HCEC 1CT (cell line): ENCODE results near the gene MALRD1.

Experiments used
- DNase-seq: peaks from one replicate; pipeline ENCODE4 v3.0.0-alpha.2; 2017

Gene MALRD1

DNA sequence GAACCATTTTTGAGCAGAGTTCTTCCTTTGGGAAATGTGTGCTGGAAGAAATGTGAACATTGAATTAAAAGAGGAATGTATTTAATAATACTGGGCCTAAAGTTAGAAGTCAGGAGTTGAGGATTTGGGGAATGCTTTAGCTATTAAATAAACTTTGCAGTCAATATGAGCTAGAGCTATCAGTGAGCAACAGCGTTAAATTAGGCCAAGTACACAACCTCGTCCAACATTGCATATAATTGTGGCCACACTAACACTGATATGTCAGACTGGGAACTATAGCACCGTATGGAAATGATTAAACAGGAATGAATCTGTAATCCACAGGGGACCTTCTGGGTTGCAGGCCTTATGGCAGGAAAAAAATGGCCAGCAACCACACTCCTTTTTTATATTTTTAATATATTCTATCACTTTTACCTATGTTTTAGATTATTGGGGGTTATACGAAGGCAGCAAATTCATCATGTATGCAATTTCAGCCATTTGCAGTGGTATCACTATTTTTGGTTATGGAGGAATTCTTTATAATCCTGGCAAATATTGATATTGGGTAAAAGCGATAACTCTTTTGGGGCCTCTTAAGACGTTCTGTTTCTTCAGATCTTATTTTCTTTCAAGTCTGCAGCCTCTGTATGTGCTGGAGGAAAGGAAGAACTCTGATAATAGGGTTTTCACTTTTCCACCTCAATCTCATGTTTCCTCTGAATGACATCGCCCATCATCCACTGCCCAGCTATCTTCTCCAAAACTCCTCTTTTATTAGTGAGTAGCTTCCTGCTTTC lies 531.4 kb downstream of the MALRD1 start:
- no peak for DNase-seq

DNA sequence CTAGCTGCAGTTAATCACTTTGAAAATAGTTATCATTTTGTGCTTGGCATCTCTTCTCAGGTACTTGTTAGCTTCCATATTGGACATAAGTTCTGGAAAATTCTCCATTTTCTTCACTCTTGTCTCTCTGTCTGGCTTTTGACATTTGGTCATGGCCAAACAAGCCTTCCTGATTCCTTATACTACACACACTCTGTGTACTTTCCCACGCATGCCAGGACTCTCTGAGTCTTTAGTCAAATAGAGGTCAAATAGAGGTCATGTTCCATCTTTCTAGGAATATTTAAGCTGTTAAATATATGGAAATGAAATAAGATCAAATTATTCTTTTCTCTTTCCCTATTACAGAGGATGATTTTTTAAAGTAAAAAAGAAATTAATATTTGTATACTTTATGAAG lies 532.1 kb downstream of the MALRD1 start:
- DNase-seq = no peak

DNA sequence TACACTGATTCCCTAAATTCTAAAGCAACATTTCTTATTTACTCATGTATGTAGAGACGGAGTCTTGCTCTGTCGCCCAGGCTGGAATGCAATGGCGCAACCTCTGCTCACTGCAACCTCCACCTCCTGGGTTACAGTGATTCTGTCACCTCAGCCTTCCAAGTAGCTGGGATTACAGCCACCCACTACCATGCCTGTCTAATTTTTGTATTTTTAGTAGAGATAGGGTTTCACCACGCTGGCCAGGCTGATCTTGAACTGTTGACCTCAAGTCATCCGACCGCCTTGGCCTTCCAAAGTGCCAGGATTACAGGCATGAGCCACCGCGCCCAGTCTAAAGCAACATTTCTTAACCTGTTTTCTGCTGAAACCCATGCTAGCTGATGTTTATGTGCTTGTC lies 540.0 kb downstream of the MALRD1 start:
- no peak for DNase-seq

DNA sequence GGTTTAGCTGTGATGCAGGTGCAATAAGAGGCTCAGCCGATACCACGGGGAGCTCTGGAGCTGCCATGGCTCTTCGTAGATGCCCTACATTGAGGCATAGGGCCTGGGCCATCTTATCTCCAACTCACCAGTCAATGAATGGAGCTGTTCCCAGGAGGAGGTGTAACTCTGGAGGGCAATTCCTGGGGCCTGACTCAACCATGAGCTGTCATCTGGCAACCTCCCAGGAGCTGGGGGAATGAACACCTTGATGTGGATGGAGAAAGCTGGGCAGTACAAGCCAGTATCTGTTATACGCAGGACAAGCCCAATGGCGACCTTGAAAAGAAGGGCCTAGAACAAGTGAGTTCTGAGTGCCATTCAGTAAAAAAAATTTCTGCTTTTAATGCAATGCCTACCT lies 543.7 kb downstream of the MALRD1 start:
- DNase-seq = no peak

DNA sequence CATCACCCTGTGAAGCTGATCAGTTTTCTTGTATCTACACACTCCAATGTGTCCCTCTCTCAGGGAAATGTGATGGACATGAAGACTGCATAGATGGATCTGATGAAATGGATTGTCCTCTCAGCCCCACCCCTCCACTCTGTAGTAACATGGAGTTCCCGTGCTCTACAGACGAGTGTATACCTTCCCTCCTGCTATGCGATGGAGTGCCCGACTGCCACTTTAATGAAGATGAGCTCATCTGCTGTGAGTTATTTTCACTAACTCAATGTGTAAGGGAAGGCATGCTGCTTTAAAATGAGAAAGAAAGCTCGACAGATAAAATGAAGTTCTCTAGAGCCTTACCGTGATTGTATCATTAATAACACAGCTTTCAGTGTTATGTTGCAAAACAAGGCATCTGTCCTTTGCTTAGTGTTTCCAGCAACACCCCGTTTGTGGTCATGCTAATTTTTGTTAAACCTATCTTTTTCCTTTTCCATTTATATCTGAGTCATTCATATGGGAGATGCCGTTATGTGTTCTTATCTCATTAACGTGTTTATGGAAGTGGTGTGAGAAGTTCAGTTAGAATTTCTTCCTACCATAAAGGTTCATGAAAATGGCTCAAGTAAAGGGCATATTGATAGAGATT lies 546.7 kb downstream of the MALRD1 start:
- DNase-seq = no peak

DNA sequence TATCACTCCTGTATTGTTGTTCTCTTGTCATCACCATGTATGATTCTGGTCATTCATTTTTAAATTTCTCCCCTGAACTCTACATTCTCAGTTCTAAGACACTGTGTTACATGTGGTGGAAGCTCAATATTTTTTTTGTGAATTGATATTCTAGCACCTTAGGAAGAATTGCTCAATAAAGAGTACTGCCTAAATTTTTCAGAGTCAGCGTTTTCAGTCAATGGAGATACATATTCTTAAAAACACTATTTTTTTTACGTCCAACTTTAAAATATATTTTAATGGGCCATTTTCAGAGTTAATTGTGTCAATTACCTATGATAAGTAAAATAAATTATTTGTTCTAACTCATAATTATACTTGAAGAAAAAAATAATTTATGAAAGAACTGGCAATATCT lies 557.2 kb downstream of the MALRD1 start:
- DNase-seq = no peak

DNA sequence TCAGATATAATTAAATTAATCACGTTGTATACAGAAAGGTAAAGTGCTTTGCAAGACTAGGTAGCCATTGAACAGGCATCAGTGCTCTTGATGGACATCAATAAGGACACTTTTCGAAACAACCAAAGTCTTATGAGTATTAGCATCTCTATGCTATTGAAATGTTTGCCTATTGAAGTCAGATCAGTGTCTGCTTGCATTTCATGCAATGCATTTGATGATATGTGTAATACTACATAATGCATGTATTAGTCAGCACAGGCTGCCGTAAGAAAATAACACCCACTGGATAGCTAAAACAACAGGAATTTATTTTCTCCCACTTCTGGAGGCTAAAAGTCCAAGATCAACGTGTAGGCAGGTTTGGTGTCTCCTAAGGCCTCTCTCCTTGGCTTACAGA lies 558.4 kb downstream of the MALRD1 start:
- DNase-seq = no peak

DNA sequence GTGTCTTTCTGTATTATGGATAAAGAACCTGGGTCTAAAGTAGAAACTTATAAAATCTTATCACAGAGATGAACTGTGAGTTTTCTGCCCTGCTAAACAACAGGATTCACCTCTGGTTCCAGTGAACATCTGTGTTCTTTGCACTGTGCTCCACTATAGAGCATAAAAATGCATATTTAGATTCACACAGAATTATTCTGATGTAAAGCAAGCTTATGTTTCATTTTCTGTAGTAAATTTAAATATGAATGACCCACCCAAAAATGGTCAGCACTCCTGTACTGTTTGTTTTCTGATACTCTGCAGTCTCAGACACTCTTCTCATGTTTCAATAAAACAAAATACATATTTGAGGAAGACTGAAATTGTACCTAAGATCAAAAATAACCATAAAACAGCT lies 563.2 kb downstream of the MALRD1 start:
- no peak for DNase-seq

DNA sequence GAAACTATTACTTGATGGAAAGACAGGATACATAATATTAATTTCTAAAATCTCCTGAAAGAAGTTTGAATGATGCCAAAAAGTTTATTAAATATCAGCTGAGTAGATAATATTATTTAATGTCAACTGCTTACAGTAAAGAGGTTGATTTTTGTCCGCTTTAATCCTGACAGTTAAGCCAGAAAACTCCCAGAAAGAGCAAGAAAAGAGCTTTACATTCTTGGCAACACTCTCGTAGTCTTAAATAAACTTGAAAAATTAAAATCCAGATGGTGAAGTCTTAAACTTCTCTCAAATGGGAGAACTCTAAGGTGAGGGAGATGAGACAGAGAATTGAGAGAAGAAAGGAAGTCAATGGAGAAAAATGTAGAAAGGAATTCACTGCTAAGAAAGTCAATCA lies 568.4 kb downstream of the MALRD1 start:
- no peak for DNase-seq

DNA sequence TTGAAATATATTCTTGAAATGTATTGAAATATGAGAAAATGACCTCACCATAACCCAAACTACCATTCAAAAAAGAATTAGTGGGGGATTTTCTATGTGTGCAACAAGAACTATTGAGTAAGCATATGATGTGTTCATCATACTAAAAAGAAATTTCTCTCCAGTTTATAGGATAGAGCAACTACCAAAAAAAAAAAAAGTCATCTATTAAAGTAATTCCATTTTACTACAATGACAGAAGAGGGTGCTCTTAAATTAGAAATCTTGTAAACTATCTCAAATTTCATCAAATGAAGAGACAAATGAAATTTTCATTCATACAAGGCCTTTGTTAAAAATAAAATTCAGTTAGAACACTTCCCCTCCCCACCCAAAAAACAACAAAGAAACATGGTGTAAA lies 572.2 kb downstream of the MALRD1 start:
- peak; percentile 17 for DNase-seq

DNA sequence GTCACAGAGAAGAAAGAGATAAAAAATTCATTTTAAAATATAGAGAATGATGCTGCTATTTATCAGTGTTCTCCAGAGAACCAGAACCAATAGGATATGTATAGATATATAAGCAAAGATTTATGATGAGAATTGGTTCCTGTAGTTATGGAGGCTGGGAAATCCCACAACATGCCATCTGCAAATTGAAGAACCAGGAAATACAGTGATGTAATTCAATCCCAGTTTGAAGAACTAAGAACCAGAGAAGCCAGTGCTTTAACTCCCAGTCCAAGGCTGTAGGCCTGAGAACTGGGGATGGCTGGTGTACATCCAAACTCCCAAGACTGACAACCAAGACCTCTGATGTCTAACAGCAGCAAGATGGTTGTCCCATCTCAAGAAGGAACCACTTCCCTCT lies 574.7 kb downstream of the MALRD1 start:
- DNase-seq = no peak

DNA sequence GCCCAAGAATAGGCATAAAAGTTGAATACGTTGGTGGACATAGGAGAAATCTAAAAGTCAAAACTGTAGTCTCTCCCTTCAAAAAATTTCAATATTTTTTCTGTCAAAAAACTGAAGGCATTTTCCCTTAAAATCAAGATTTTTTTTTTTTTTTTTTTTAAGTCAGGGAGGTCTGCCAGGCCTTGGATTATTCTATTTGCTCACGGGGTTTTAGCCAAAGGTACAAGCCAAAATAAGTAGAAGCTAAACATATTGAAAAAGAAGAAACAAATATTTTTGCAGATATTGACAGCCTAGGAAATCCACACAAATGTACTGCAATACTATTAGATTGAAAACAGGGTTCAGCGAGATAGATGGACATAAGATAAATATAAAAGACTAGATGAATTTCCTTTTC lies 577.6 kb downstream of the MALRD1 start:
- no peak for DNase-seq

DNA sequence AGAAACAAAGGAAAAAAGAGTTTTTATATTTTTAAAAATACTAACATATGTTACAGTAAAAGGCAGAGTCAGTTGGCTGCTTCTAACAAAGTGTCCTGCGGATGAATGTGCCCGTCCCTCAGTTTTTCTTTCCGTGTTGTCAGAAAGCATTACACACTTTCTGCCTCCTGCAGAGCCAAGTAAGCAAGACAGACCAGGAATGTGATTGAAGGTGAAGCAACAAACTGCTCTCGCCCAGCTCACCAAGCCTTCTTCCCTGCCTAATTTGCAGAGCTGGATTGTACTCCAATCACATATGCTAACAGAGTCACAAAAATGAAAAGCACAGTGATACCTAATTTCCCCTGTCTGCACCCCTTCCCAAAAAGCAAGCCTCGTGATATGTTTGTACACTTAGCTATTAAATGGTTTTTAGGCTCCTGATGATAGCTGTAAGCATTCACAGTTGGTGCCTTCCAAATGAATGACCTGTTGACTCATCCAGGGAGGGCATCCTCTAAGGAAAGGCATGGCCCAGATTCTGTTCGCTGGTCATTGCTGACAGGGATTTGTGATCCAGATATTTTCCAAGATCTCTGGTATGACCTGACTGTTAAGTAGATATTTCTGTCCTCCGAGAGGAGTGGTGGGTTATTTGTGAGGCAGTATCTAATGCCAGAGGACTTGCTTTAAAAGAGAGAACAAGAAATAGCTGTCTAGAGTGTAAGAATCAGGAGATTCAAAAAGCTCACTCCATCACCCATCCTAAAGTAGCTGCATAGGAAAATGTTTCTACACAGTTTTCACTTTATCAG lies 580.4 kb downstream of the MALRD1 start:
- no peak for DNase-seq

DNA sequence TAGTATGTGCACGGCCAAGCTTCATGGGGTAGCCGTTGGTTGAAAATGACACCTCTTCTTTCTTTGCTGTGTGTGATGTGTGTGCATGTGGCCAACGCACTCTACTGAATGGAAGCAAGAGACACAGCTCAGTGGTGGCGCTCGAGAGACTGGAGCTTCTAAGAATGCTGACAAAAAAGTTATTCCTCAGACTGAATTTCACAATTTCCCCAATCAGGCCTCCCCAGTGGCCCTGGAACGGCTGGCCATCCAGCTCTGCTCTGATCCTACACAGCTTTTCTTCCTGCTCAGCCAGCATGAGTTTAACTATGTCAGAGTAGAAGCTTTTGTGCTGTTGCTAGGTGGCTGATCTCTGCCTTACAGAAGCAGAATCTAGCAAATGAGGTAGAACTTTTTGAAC lies 581.0 kb downstream of the MALRD1 start:
- peak; percentile 71 for DNase-seq

DNA sequence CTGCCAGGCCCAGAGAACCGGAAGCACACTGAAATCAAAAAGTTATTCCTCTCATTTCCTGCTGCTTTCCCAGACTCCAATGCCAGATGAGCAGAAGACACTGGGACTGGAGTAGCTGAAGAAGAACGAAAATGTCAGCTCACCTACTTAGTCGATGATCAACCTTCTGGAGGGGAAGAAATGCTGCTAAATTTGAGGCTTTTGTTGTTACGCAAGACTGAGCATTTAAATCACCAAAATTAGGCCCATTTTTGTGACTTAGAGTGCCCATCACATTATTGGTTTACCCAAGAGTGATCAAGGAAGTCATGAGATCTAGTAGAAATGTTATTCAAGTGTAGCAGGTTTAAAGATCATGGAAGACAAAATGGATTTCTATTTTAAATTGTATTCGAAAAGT lies 585.6 kb downstream of the MALRD1 start:
- no peak for DNase-seq

DNA sequence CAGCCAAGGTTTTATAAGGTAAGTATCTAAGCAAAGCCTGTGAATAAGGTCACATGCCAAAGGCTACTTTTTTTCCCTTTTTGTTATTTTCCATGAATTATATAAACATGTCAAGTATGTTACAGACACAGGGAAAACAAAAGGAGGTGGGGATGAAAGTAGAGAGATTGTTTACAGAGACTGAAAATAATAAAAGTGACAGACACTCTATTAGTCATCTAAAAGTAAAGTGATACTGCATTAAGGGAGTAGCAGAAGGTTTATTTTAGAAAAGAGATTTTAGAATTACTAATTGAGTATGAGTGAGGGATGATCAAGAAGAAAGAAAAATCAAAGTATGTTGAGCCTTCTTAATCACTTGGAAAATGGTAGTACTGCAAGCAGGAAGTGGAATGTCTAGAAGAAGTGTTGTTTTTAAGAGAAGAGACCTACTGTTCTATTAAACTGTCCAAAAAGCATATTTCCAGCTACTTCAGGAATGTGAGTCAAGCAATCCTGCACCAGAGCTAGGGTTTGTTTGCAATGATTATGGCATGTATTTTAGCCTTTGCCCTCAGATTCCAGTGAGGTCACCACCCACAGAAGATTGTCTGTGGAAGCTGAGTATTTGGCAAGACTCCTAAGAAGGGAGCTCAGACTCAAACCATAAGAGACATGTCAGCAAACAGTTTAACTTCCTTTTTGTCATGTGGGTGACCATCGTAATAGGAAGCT lies 589.7 kb downstream of the MALRD1 start:
- peak; percentile 92 for DNase-seq

DNA sequence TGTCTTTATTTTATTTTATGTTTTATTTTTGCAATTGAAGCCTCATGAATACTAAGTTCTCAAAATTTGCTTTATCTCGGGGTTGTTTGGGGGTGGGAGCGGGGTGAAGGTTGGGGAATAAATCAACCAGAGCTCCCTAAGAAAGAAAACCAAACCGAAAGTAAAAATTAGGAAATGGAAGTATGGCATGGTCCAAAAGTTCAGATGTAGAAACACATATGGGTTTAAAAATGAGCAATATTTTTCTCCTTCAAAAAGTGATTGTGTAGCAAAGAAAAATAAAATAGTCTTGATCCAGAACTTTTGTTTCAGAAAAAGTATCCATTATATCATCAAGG lies 590.3 kb downstream of the MALRD1 start:
- DNase-seq = no peak

DNA sequence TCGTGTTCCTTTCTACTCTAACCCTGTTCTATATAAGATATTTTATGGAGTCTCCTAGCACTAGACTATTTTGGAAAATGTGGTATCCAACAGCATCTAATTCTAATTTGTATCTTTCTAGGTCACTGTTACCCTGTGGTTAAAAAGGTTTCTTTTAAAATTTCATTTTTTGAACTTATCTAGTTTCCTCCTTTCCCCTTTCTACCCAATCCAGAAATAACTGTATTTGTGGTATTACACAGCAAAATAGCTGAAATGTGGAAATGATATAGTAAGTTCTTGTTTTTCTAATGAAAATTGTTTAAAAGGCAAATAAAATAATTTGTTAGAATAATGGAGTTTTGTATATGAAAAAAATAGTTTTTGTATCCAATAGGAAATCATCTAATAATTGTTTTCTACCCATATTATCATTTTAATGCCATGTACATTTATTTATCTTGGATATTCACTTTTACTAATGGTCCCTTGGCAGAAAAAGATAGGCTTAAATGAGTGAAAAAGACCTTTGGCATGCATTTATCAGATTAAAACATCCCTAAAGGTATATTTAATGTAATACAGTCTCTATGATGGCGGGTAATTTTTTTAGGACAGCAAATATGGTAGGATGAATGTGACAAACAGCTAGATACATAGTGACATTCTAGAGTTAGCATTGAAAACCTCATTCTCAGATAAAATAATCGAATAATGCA lies 592.1 kb downstream of the MALRD1 start:
- DNase-seq = no peak

DNA sequence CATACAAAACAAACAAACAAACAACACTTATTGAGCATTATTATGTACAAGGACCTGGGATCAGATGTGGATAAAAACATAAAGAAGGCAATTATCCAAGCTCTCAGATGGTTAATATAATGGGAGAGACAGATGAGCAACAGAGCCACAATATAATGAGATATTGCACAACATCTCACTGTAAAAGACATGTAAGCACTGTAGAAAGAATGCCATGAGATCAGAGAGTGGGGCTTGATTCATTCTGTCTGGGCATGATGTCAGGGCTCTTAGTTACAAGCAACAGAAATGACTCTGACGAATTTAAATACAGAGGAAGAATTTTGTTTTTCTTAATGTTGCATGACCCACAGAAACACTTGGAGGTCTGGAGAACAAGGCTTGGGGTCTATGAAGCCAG lies 602.9 kb downstream of the MALRD1 start:
- DNase-seq = peak; percentile 91

DNA sequence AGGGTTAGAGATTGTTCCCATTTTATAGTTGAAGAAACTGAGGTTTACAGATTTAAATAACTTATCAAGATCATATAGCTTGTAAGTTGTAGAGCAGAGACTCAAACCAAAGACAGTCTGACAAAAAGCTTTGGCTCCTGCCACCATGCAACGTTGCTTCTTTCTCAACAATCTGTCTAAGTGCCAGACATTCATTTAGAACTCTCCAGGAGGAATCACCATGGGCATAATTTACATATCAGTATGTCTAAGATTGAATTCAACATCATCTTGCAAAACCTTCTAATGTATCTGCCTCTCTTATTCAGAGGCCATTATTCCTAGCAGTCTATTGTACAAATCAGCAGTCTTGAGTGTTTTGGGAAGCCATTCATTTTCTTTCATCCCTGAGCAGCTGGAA lies 604.1 kb downstream of the MALRD1 start:
- no peak for DNase-seq

DNA sequence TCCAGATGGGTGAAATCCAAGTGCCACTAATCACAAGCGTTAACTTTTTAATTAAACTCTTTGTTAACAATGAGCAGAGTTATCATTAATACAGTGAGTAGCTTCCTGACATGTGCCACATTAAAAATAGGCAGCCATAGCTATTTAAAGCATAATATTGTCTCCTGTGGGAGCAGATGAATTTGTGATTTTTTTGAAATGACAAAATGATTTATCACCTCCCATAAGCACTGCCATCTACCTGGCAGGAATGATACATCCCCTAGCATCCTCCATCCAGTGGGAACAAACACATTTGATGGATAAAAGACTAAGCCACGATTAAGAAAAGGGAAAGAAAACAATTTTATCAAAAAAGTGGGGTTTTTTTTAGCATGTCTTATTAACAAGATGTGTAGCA lies 605.3 kb downstream of the MALRD1 start:
- no peak for DNase-seq

DNA sequence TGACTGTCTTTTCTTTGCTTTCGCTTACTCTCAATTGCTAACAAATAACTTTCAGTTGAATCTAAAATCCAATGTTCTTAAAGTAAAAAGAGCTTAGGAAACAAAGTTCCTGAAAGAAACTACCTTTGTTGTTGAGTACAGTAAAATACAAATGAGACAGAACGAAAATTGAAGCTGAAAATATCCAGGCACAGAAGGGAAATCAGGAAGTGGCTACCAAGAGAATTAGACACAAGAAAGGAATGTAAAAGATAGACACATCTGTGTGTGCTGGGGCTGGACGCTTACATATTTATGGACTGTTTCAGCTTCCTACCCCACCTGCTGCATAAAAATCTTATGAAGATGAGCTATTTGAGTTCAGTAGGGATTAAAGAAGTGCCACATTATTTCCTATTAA lies 606.0 kb downstream of the MALRD1 start:
- peak; percentile 87 for DNase-seq
